Heart right ventricle (tissue), 16 donors: ENCODE measurements around the gene CFAP69. TPM values are rescaled to one million over a fixed set of nuclear protein-coding genes. Genes with fewer than 3 reads are reported as not detected.

Experiments
- ATAC-seq, 8 donors: fragments of 200-7000 bp; cut with Tn5 transposase; one replicate each; pipeline ENCODE4 v1.9.1; 2020; ENCODE audit warnings: mild to moderate bottlenecking in 8 of 8, moderate library complexity in 8 of 8, moderate number of reproducible peaks in 1 of 8
- DNase-seq, 2 donors: peaks; one replicate each; pipeline ENCODE4 v3.0.0-alpha.2; 2020
- H3K27ac ChIP-seq, 10 donors: fragments of 200-600 bp; sonication (generic) in 2 of 10; one replicate each; pipeline versions ENCODE4 v1.5.0 to v1.8.0; 2020 to 2022; ENCODE audit warnings: mild to moderate bottlenecking in 3 of 10
- H3K27me3 ChIP-seq, 7 donors: fragments of 200-600 bp; one replicate each; pipeline ENCODE4 v1.8.0; 2021 to 2022; ENCODE audit warnings: mild to moderate bottlenecking in 2 of 7
- H3K36me3 ChIP-seq, 9 donors: fragments of 200-600 bp; sonication (generic) in 1 of 9; one replicate each; pipeline versions ENCODE4 v1.5.0 to v1.8.0; 2020 to 2022; ENCODE audit warnings: mild to moderate bottlenecking in 2 of 9
- H3K4me1 ChIP-seq, 9 donors: fragments of 200-600 bp; sonication (generic) in 1 of 9; one replicate each; pipeline versions ENCODE4 v1.5.0 to v1.8.0; 2020 to 2022; ENCODE audit warnings: mild to moderate bottlenecking in 4 of 9
- H3K4me3 ChIP-seq, 10 donors: fragments of 200-600 bp; sonication (generic) in 2 of 10; one replicate each; pipeline versions ENCODE4 v1.5.0 to v1.8.0; 2020 to 2022; ENCODE audit warnings: mild to moderate bottlenecking in 7 of 10, moderate library complexity in 2 of 10
- H3K9me3 ChIP-seq, 11 donors: fragments of 200-600 bp in 10 of 11; sonication (generic) in 2 of 11; one replicate each; pipeline versions ENCODE4 v1.5.0 to v1.8.0; 2013 to 2022; ENCODE audit warnings: mild to moderate bottlenecking in 2 of 11, control low read depth in 1 of 11, moderate library complexity in 1 of 11
- WGBS, 2 donors: extraction: QIAGEN DNeasy Blood & Tissue Kit; methylation state at CpG; one replicate each; pipeline ENCODE4 v1.1.7; 2013; ENCODE audit warnings: inconsistent platforms in 1 of 2; 5-methylcytosine and 5-hydroxymethylcytosine counted together
- intact Hi-C, 10 donors: fragments of 100-400 bp; cut with DNase I; formaldehyde crosslinking; loops; one replicate each; pipeline versions ENCODE4 v1.11.1 to v1.14.2; 2022
- polyA plus RNA-seq, 2 donors: library from polyadenylated mRNA; stranded (reverse); fragments of 200-250 nt; gene quantifications; one replicate each; pipeline ENCODE4 v1.2.3, GENCODE V29; 2013
- total RNA-seq, 10 donors: library from RNA; stranded (reverse); fragmentation: NEBNext Ultra II Directional in 3 of 10; extraction: Animal tissue kit (Norgen Biotek cat#: 25700) in 3 of 10; gene quantifications; one replicate each; pipeline versions ENCODE4 v1.2.1 to v1.2.4, GENCODE V29; 2021 to 2023
- TF ChIP-seq, protein P1 (sequence below), 9 donors: fragments of 200-600 bp; sonication (generic) in 2 of 9; IDR thresholded peaks; one replicate each; pipeline versions ENCODE4 v1.5.0 to v1.8.0; 2021 to 2022; ENCODE audit warnings: antibody characterized with exemption in 9 of 9, mild to moderate bottlenecking in 5 of 9, moderate library complexity in 1 of 9
- donor health status: Arrhythmogenic right ventricular cardiomyopathy.
- donor health status: ischemic (EF 13 %, LVEDD 7.1; RV severe dilation, severe dysfunction).
- donor health status: healthy with polysubstance abuse.
- donor health status: DM: no; HTN: yes; CAD: no.
- donor health status: DM: no; HTN: no; CAD: no.
- donor health status: ischemic (EF 25% LVEDD 6.9; RV normal size, moderate dysfunction).
- donor health status: ischemic (EF 25% LVEDD 5.7; RV mildly dilated, moderate dysfunction).
- donor health status: healthy.
- donor health status: DM: yes; HTN: yes; CAD: no.
- donor health status: Ischemic cardiomyopathy.
- donor health status: ischemic (EF 35%, LVEDD 5.7; RV mildly dilated, moderate dysfunction).
- donor health status: nonischemic (EF 11% LVEDD 7.7; RV severe dilation, severe dysfunction).
- donor health status: DM: yes; HTN: yes; CAD: no.
- donor health status: PGD.
- donor health status: ischemic (EF 29% LVEDD 5.4; RV normal size, mild dysfunction).
- donor health status: nonischemic (EF 23%, LVEDD 6.1; RV moderate dilation, normal function).

CFAP69 gene
- total and polyA plus RNA-seq, 12 donors: 0.68 to 4.2 (median 2.8) TPM

- no peaks in the 10 kb centered on the region for H3K9me3 ChIP-seq
- intact Hi-C loops: no loop called here
- 57% methylated on average over 3 of the region's 3 CpGs for WGBS, 2 donors
Measured at GRCh38 chr7:90239050-90239449, 5.9 kb upstream of the CFAP69 start.

GRCh38 chr7:90239625-90240228 is 5.2 kb upstream of the CFAP69 start:
- Histone ChIP-seq H3K36me3 (no peaks in the 10 kb centered on the region), H3K4me3 (no peak overlapping the region), H3K9me3 (no peaks in the 10 kb centered on the region), H3K27me3 (peaks cover 0 to 5% (median 0%) of the 10 kb centered on the region in 7 donors), H3K27ac (no peak overlapping the region), H3K4me1 (peaks cover 0 to 7% (median 4%) of the 10 kb centered on the region in 9 donors)
- no peak for DNase-seq
- no peak for ATAC-seq
- TF ChIP-seq, protein P1, sequence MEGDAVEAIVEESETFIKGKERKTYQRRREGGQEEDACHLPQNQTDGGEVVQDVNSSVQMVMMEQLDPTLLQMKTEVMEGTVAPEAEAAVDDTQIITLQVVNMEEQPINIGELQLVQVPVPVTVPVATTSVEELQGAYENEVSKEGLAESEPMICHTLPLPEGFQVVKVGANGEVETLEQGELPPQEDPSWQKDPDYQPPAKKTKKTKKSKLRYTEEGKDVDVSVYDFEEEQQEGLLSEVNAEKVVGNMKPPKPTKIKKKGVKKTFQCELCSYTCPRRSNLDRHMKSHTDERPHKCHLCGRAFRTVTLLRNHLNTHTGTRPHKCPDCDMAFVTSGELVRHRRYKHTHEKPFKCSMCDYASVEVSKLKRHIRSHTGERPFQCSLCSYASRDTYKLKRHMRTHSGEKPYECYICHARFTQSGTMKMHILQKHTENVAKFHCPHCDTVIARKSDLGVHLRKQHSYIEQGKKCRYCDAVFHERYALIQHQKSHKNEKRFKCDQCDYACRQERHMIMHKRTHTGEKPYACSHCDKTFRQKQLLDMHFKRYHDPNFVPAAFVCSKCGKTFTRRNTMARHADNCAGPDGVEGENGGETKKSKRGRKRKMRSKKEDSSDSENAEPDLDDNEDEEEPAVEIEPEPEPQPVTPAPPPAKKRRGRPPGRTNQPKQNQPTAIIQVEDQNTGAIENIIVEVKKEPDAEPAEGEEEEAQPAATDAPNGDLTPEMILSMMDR (IDR thresholded peaks at IDR 0.05): no peak
- intact Hi-C loops: loop anchor here in 1 of 10 donors (10.0 kb wide), 1 partner anchor 165 kb away; the partner anchor contains the start of gene CLDN12
- WGBS, 2 donors: 81 to 82% methylated on average over 9 of the region's 9 CpGs

More at GRCh38 chr7:90239050-90239449, 5.9 kb upstream of the CFAP69 start:
- Histone ChIP-seq H3K4me1 (peaks cover 0 to under 1% (median 0%) of the 10 kb centered on the region in 9 donors), H3K27ac (no peak overlapping the region), H3K4me3 (no peak overlapping the region), H3K36me3 (no peaks in the 10 kb centered on the region), H3K27me3 (peaks cover 0 to 5% (median 0%) of the 10 kb centered on the region in 7 donors)
- no peak for DNase-seq
- TF ChIP-seq, protein P1 (IDR thresholded peaks at IDR 0.05): no peak
- no peak for ATAC-seq

- peaks cover 0 to 18% (median 0%) of the 10 kb centered on the region in 7 donors for H3K27me3 ChIP-seq
- DNase-seq (no peak), ATAC-seq (no peak)
- peaks cover 0 to 22% (median 12%) of the 10 kb centered on the region in 9 donors for H3K4me1 ChIP-seq
- H3K9me3 ChIP-seq: no peaks in the 10 kb centered on the region
- TF ChIP-seq, protein P1 (IDR thresholded peaks at IDR 0.05): no peak
- no peaks in the 10 kb centered on the region for H3K36me3 ChIP-seq
- no peak overlapping the region for H3K4me3 ChIP-seq
- no peak overlapping the region for H3K27ac ChIP-seq
- 85 to 86% methylated on average over 3 of the region's 3 CpGs for WGBS, 2 donors
- intact Hi-C loops: loop anchor here in 1 of 10 donors (10.0 kb wide), 1 partner anchor 162 kb away; the partner anchor contains the start of gene CLDN12
Measured at GRCh38 chr7:90242369-90243168, 2.4 kb upstream of the CFAP69 start.

DNA sequence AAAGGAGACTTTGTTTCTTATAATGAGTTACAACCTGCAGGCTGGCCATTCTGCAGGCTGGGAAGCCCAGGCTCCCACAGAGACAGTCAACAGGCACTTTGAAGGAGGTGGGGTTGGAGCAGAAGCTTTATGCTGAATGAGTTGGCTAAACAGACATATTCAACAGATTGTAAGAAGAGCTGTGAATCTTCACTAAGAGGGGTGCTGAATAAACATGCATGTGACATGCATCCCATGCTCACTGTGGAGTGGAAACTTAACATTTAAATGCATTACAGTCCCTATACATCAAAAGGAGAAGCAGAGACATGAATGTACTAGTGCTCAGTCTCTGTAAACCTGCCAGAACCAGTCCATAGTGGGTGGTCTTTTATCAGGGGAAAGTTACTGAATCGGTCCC is 1.4 kb upstream of the CFAP69 start:
- TF ChIP-seq, protein P1 (IDR thresholded peaks at IDR 0.05): no peak
- peaks cover 0 to 22% (median 12%) of the 10 kb centered on the region in 9 donors for H3K4me1 ChIP-seq
- WGBS, 2 donors: 31 to 40% methylated on average over 1 of the region's 1 CpG
- ATAC-seq (no peak), DNase-seq (no peak)
- no peak overlapping the region for H3K27ac ChIP-seq
- no peak overlapping the region for H3K4me3 ChIP-seq
- peaks cover 0 to 18% (median 0%) of the 10 kb centered on the region in 7 donors for H3K27me3 ChIP-seq
- no peaks in the 10 kb centered on the region for H3K9me3 ChIP-seq
- intact Hi-C loops: loop anchor here in 1 of 10 donors (10.0 kb wide), 1 partner anchor 161 kb away; the partner anchor contains the start of gene CLDN12
- no peaks in the 10 kb centered on the region for H3K36me3 ChIP-seq
